Measurements from ENCODE around the gene KCNQ2.
"Not testable (repeated sequence)": the region's sequence is repeated elsewhere in the genome, so short reads cannot be mapped to it uniquely, and the experiment has no call there.

Gene KCNQ2

GRCh38 chr20:63471981-63472831 is at the start of gene KCNQ2:
TSS of gene KCNQ2 (minus strand) at chr20:63472655. CDS start at chr20:63472463, 192 bp downstream.
- peak; percentile 63 for DNase-seq

- DNase-seq: no peak
These were observed 49.1 kb upstream of the KCNQ2 start for GRCh38 chr20:63521602-63522001.

- peak; percentile 63 for DNase-seq
These were observed 48.6 kb upstream of the KCNQ2 start for GRCh38 chr20:63520934-63521601.

GRCh38 chr20:63520504-63520933 is 48.1 kb upstream of the KCNQ2 start, which contains the start of gene PPDPF:
TSS of gene PPDPF (plus strand) at chr20:63520765. CDS start at chr20:63521309, 544 bp downstream.
- peak; percentile 74 for DNase-seq

GRCh38 chr20:63519668-63520503 is 47.4 kb upstream of the KCNQ2 start:
- DNase-seq: peak; percentile 69

GRCh38 chr20:63518946-63519667 is 46.7 kb upstream of the KCNQ2 start:
- no peak for DNase-seq

- no peak for DNase-seq
These were observed 46.0 kb upstream of the KCNQ2 start for GRCh38 chr20:63518351-63518861.

- no peak for DNase-seq
These were observed 45.2 kb upstream of the KCNQ2 start for GRCh38 chr20:63517376-63518309.

GRCh38 chr20:63514520-63514919 is 42.1 kb upstream of the KCNQ2 start:
- not testable (repeated sequence) for DNase-seq

GRCh38 chr20:63513207-63513606 is 40.8 kb upstream of the KCNQ2 start:
- DNase-seq: no peak

- peak; percentile 28 for DNase-seq
These were observed 36.7 kb upstream of the KCNQ2 start for GRCh38 chr20:63509088-63509564.

- DNase-seq: peak; percentile 63
These were observed 35.8 kb upstream of the KCNQ2 start for GRCh38 chr20:63508072-63508768.

GRCh38 chr20:63507083-63507743 is 34.8 kb upstream of the KCNQ2 start:
- no peak for DNase-seq

- no peak for DNase-seq
These were observed 33.3 kb upstream of the KCNQ2 start for GRCh38 chr20:63505723-63506122.

GRCh38 chr20:63505281-63505680 is 32.8 kb upstream of the KCNQ2 start:
- DNase-seq: no peak

GRCh38 chr20:63504642-63505041 is 32.2 kb upstream of the KCNQ2 start:
- DNase-seq: no peak

- no peak for DNase-seq
These were observed 31.1 kb upstream of the KCNQ2 start for GRCh38 chr20:63503524-63503923.

GRCh38 chr20:63502671-63503172 is 30.3 kb upstream of the KCNQ2 start:
- peak; percentile 42 for DNase-seq

Data from NCI-H1436 (cell line).